ENCODE measurements around the gene CGB3.
"Not testable (repeated sequence)": the region's sequence is repeated elsewhere in the genome, so short reads cannot be mapped to it uniquely, and the experiment has no call there.

Gene CGB3

GRCh38 chr19:49030323-49030722, 6.2 kb upstream of the CGB3 start:
- not testable (repeated sequence) for H3K9me3 Mint-ChIP-seq; ATAC-seq (replicated peaks); H3K4me3 Mint-ChIP-seq; H3K36me3 Mint-ChIP-seq; H3K27ac Mint-ChIP-seq; DNase-seq; H3K4me1 Mint-ChIP-seq
- H3K27me3 Mint-ChIP-seq, result peaks cover 11 to 39% of the 10 kb centered on the region in 2 donors

DNA sequence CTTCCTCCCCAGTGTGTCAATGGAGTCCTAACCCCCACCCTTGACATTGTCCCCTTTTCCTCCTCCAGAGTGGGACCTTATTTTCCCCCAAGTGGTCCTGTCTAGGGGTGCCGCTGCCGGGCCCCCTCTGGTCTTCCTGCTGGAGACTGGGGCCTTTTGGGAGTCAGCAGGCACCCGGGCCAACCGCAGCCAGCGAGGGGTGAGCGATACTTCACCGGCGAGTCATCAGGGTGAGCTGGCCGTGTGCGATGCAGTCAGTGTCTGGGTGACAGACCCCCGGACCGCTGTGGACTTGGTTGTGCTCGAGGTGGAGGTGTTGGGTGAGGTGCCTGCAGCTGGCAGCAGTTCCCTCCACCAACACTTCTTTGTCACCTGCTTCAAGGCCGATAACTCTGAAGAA, 5.6 kb upstream of the CGB3 start:
- not testable (repeated sequence) for H3K9me3 Mint-ChIP-seq; H3K4me1 Mint-ChIP-seq; H3K27ac Mint-ChIP-seq; ATAC-seq (replicated peaks); DNase-seq; H3K4me3 Mint-ChIP-seq; H3K36me3 Mint-ChIP-seq
- H3K27me3 Mint-ChIP-seq, result peaks cover 9 to 37% of the 10 kb centered on the region in 2 donors

- H3K27ac Mint-ChIP-seq; DNase-seq; H3K4me3 Mint-ChIP-seq; H3K4me1 Mint-ChIP-seq; ATAC-seq (replicated peaks); H3K36me3 Mint-ChIP-seq; H3K9me3 Mint-ChIP-seq: not testable (repeated sequence)
- H3K27me3 Mint-ChIP-seq, result peaks cover 7 to 32% of the 10 kb centered on the region in 2 donors
Observed at GRCh38 chr19:49028686-49029085, 4.6 kb upstream of the CGB3 start.

GRCh38 chr19:49025599-49025998, 1.5 kb upstream of the CGB3 start:
- not testable (repeated sequence) for ATAC-seq (replicated peaks); H3K36me3 Mint-ChIP-seq

DNA sequence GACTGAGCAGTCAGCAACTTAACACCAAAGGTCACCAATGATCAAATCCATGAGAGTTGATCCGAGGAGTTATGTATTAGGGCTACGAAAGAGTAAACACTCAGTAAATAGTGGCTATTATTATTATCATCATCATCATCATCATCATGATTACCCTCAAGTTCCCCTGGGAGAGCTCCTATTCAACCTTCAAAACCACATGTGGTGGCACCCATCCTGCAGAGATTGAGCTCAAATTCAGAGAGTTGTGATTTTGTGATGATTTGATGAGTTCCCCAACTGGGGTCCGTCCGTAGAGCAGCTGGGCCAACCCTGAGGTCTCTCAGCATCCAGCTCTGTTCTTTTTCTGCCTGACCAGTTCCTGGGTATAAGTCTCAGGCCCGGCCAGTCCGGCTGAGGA, 955 bp upstream of the CGB3 start:
- H3K36me3 Mint-ChIP-seq; H3K9me3 Mint-ChIP-seq; DNase-seq; H3K27ac Mint-ChIP-seq; ATAC-seq (replicated peaks); H3K4me3 Mint-ChIP-seq: not testable (repeated sequence)
- Mint-ChIP-seq H3K4me1 (peaks cover 11 to 13% of the 10 kb centered on the region in 2 donors), H3K27me3 (peaks cover 0 to 18% of the 10 kb centered on the region in 2 donors)

More at GRCh38 chr19:49025599-49025998, 1.5 kb upstream of the CGB3 start:
- not testable (repeated sequence) for H3K4me1 Mint-ChIP-seq, H3K4me3 Mint-ChIP-seq, H3K27ac Mint-ChIP-seq, H3K9me3 Mint-ChIP-seq, DNase-seq
- H3K27me3 Mint-ChIP-seq, result peaks cover 0 to 18% of the 10 kb centered on the region in 2 donors

DNA sequence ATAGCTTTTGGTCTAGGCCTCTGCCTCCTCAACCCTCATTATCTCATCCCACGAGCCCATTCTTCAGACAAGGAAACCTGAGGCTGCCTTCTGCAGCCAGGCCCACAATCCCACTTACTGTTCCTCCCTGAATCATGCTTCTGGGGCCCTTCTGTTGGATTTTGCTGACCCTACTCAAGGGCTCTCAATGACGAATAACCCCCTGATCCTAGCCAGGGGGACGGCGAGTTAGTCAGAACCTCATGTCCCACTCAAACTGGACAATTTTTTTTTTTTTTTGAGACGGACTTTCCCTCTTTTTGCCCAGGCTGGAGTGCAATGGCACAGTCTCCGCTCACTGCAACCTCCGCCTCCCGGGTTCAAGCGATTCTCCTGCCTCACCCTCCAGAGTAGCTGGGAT, 2.0 kb downstream of the CGB3 start:
- no peaks in the 10 kb centered on the region for H3K9me3 Mint-ChIP-seq
- H3K27me3 Mint-ChIP-seq, result peaks cover 5 to 23% of the 10 kb centered on the region in 2 donors
- no peak for DNase-seq
- H3K4me3 Mint-ChIP-seq, result no peak overlapping the region
- no peaks in the 10 kb centered on the region for H3K36me3 Mint-ChIP-seq
- H3K4me1 Mint-ChIP-seq, result peaks cover 20 to 36% of the 10 kb centered on the region in 2 donors
- no peak for ATAC-seq (replicated peaks)
- H3K27ac Mint-ChIP-seq, result no peak overlapping the region

DNA sequence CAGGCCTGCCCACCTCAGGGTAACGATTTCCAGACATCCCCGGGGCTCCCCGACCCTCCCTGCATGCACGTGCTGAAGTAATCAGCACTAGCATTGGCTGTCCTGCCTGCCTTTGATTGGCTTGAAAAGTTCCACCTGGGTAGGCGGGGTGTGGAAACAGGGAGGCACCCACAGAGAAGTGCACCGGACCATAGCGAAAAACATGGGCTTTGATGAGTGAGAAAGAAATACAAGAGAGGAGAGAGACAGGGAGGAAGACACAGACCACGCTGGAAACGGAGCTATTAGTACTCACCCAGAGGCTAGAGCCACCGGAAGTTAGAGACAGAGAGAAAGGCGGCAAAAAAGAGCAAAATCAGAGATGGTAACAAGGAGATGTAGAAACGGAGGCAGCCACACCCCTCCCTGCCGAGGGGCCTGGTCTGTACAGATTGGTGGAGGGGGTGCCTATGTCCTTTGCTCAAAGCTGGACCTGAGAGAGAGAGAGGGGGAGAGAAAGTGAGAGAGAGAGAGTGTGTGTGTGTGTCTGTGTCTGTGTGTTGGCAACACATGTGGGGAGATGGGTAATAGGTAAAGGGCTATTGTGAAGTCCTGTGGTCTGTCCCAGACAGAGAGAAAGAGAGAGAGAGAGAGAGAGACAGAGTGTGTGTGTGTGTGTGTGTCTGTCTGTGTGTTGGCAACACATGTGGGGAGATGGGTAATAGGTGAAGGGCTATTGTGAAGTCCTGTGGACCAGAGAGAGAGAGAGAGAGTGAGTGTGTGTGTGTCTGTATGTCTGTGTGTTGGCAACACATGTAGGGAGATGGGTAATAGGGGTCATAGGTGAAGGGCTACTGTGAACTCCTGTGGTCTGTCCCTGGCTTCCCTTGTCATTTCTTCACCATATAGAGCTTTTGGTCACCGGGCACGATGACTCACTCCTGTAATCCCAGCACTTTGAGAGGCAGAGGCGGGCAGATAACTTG, 2.9 kb downstream of the CGB3 start:
- H3K36me3 Mint-ChIP-seq, result peaks cover 4 to 6% of the 10 kb centered on the region in 2 donors
- H3K27ac Mint-ChIP-seq, result no peak overlapping the region
- H3K4me3 Mint-ChIP-seq, result no peak overlapping the region
- no peaks in the 10 kb centered on the region for H3K9me3 Mint-ChIP-seq
- DNase-seq (no peak), ATAC-seq (replicated peaks) (no peak)
- H3K4me1 Mint-ChIP-seq, result peaks cover 20 to 41% of the 10 kb centered on the region in 2 donors
- H3K27me3 Mint-ChIP-seq, result peaks cover 5 to 23% of the 10 kb centered on the region in 2 donors

- Mint-ChIP-seq H3K36me3 (peaks cover 12% of the 10 kb centered on the region in 2 donors), H3K9me3 (no peaks in the 10 kb centered on the region), H3K4me3 (no peak overlapping the region), H3K27me3 (peaks cover 5 to 17% of the 10 kb centered on the region in 2 donors), H3K4me1 (peaks cover 20 to 41% of the 10 kb centered on the region in 2 donors), H3K27ac (no peak overlapping the region)
- ATAC-seq (replicated peaks), result no peak
- DNase-seq, result no peak
Observed at GRCh38 chr19:49020342-49020741, 3.8 kb downstream of the CGB3 start.

- ATAC-seq (replicated peaks) (peak; percentile 53 to 62), DNase-seq (peak; percentile 48)
- Mint-ChIP-seq H3K9me3 (no peaks in the 10 kb centered on the region), H3K27me3 (peaks cover 5 to 17% of the 10 kb centered on the region in 2 donors), H3K27ac (peak overlapping the region; percentile 91), H3K4me3 (peak overlapping the region; percentile 81 to 86), H3K4me1 (peaks cover 20 to 41% of the 10 kb centered on the region in 2 donors), H3K36me3 (peaks cover 12 to 16% of the 10 kb centered on the region in 2 donors)
Observed at GRCh38 chr19:49019242-49019932, 4.7 kb downstream of the CGB3 start.

DNA sequence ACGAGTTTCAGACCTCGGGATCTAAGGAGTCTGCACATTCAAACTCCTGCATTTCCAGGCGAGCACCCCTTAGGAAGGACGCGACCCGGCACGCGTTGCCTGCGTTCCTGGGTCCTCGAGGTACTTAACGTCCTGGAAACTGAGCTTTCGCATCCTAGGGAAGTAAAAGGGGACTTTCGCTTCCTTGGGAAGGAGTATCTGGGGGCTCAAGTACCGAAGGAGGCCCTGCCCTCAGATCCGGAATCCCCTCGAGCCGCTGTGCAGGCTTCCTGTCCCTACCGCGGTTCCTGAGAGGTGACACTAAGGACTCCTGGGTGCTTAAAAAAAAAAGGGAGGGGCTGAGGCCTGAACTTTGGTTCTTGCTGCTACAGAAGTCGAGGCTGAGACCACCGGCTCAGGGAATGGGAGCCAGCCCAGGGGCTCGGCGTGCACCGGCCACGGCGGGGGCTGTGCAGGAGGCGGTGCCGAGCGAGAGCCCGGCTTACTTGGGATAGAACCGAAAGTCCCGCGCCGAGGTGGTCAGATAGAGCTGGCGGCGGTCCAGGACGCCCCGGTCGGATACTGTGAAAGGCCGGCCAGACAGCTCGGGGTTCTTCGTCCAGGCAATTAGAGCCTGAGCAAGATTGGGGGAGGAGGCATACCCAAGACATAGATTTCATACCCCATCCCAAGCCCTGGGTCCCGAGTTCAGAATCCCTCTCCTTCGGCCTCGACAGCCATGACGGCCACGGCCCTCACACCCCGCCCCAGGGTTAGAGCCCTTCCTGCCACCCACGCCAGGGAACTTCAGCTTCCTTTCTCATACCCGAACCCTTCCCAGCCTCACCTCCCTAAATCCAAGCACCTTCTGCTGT, 5.5 kb downstream of the CGB3 start:
- H3K9me3 Mint-ChIP-seq, DNase-seq: not testable (repeated sequence)
- H3K27ac Mint-ChIP-seq, result peak overlapping the region; percentile 91
- peak overlapping the region; percentile 81 to 86 for H3K4me3 Mint-ChIP-seq
- H3K4me1 Mint-ChIP-seq, result peaks cover 20 to 41% of the 10 kb centered on the region in 2 donors
- peaks cover 18 to 22% of the 10 kb centered on the region in 2 donors for H3K36me3 Mint-ChIP-seq
- peaks cover 5 to 17% of the 10 kb centered on the region in 2 donors for H3K27me3 Mint-ChIP-seq
- ATAC-seq (replicated peaks), result peak in 1 of 2 donors; percentile 20

DNA sequence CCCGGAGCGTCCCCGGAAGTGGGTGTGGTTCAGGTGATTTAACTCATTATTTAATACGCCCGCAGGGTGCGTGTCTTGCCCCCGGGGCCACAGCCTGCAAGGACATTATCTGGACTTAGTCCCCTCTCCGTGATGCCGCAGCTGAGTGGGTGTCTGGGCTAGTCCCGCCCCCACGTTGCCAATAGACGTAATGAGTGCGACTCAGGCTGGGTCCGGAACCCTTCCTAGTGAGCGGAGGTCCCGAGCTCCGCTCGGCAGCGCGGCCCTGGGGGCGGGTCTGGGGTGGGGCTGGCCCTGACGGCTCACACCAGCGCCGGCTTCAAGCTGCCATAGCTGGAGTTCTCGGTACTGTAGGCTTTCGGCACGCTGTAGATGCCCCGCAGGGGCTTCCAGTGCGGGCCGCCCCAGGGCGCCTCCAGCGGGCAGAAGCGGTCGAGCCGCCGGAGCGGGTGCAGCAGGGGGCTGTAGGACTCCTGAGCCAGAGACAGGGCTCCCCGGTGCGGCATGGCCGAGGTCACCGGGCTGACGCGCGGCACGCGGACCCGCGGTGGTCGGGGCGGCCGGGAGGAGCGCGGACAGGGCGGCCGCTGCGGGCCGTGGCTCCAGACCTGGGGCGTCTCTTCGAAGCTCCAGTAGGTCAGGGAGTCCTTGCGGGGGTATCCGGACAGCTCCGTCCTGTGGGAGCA, 6.3 kb downstream of the CGB3 start:
- peak; percentile 64 for DNase-seq
- Mint-ChIP-seq H3K27ac (peak overlapping the region; percentile 57), H3K36me3 (peaks cover 22 to 23% of the 10 kb centered on the region in 2 donors), H3K4me3 (peak overlapping the region; percentile 81 to 86), H3K4me1 (peaks cover 20 to 41% of the 10 kb centered on the region in 2 donors), H3K27me3 (peaks cover 5 to 17% of the 10 kb centered on the region in 2 donors), H3K9me3 (no peaks in the 10 kb centered on the region)
- peak; percentile 79 to 81 for ATAC-seq (replicated peaks)

DNA sequence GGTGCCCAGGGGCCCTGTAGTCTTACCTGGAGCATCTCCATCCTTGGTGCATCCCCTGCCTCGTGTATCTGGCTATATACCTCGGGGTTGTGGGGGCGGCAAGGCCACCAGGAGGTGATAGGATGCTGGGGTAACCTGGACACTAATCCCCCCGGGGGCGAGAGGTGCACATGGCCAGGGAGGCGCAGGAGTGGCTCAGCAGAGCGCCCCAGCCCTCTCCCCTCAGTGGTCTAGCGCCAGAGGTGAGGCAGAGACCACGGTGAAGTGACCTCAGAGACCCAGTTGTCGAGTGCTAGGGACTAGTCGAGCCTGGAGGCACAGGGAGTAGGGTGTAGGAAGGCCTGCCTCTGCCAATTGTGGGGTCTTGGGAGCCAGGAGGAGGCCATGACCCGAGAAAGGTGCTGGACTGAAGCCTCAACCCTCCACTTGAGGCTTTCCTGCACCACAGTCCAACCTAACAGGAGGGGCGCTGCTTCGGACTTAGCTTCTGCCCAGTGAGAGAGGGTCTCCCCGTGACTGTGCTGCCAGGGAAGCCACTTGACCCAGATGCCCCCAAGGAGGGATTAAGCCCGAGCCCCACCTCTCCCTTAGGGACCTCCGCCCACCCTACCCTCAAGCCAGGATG, 7.0 kb downstream of the CGB3 start, which contains the start of gene LHB:
LHB (minus strand) TSS at position 51 of the 625 bp plus-strand sequence; CDS start at position 41, 10 bp downstream.
- Mint-ChIP-seq H3K36me3 (peaks cover 25% of the 10 kb centered on the region in 2 donors), H3K9me3 (no peaks in the 10 kb centered on the region), H3K27ac (peak within 1 kb of the TSS; percentile 57), H3K4me3 (peak within 1 kb of the TSS; percentile 81 to 86), H3K4me1 (peaks cover 20 to 41% of the 10 kb centered on the region in 2 donors), H3K27me3 (peaks cover 5 to 17% of the 10 kb centered on the region in 2 donors)
- DNase-seq (no peak), ATAC-seq (replicated peaks) (no peak)

Measured in stimulated activated naive B cell treated with anti-CD40 and anti-IgM and Interleukin-4, amounts not matched to agents 10 μg/mL and 1 μg/mL and 100 μg/mL, for 72 hours (primary cell).